NCI-H1092 (cell line): ENCODE data around the gene OR10G8.
"Not testable (repeated sequence)": the region's sequence is repeated elsewhere in the genome, so short reads cannot be mapped to it uniquely, and the experiment has no call there.

Experiments used
- DNase-seq: peaks from one replicate; lab custom pipeline; 2025; lab: John Stamatoyannopoulos, UW

OR10G8 gene, protein sequence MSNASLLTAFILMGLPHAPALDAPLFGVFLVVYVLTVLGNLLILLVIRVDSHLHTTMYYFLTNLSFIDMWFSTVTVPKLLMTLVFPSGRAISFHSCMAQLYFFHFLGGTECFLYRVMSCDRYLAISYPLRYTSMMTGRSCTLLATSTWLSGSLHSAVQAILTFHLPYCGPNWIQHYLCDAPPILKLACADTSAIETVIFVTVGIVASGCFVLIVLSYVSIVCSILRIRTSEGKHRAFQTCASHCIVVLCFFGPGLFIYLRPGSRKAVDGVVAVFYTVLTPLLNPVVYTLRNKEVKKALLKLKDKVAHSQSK

DNA sequence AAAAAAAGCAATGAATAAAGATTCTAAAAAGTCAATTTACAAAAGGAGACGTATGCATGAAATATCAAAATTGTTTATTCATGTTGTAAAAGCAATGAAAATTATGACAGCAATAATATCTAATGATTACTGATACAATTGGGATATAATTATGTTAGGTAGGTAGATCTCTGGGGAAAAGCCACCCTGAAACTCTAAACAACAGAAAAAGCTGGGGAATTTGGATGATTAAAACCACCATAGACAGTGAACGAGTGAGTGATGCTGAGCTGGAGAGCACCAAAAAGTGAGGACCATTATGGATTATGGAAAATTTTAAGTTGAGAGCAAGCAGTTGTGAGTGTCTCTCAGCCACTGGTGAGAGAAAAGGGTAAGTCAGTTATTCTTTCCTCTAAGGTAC lies at the start of gene OR10G8:
Gene OR10G8, plus strand, starts transcription at position 301 of the 400 bp plus-strand sequence. CDS start 2,825 bp downstream, outside the sequence.
- DNase-seq: no peak

DNA sequence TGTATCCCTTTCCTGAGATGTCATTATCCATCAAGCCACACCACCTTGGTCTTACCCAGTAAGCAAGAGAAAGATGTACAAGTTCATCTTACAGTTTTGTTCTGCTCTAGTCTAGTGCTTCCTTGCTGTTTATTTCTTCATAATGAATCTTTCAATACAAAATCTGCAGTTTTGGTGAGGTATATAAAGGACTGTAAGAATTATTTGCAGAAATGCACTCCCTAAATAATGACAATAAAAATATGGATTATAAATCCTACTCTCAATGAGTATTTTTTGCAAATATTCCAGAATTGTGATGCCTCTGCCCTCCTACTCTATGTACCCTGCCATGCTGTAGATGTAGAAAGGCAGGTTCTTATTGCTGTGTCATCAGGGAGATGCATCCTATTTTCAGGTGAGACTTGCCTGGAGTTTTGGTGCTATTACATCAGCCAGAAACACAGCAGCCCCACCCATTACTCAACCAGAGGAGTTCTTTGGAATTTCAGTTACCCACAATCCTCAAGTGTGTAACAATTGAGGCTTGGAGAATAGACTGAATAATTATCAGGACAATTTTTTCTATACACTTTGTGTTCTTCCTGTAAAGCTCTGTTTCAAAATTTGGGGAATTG lies 48.8 kb upstream of the OR10G8 start, which contains the start of gene OR10S1:
Gene OR10S1, minus strand, starts transcription at position 51 of the 617 bp plus-strand sequence. CDS start 117 bp downstream, outside the sequence.
- no peak for DNase-seq

DNA sequence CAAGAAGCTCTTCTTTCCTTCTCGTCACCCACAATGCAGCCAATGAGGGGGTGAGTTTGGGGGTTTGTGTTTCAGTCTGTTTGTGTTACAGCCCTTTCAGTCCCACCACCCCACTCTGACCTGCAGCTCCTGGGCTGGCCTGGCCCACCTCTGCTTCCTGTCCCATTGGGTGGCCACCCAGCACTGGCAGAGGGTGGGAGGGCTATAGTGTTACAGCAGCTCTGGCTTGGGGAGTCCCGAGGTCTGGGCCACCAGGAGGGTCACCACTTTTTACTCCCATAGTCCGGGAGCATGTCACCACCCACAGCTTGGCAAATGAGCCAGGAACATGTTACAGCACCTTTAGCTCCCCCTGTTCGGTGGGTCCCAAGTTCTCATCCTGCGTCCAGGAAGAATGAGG lies 47.3 kb upstream of the OR10G8 start:
- no peak for DNase-seq

DNA sequence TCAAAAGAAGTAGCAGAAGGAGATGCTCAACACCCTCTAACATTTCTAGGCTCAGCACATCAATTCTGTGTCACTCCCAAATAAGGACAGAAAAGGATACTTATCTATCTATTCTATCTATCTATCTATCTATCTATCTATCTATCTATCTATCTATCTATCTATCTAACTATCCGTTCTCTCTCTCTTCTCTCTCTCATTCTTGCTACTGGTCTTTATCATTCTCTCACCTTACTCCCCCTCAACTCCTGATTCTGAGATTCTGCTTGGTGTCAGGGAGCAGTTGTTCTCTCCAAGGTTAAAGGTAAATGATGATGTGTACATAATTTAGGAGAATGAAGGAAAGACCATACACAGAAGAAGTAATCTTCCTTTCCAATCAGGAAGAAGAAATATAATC lies 31.5 kb upstream of the OR10G8 start, which contains the start of gene OR10G6:
Gene OR10G6, minus strand, starts transcription at position 43 of the 400 bp plus-strand sequence. Its CDS starts 0 bp downstream, at position 43.
- DNase-seq: no peak

DNA sequence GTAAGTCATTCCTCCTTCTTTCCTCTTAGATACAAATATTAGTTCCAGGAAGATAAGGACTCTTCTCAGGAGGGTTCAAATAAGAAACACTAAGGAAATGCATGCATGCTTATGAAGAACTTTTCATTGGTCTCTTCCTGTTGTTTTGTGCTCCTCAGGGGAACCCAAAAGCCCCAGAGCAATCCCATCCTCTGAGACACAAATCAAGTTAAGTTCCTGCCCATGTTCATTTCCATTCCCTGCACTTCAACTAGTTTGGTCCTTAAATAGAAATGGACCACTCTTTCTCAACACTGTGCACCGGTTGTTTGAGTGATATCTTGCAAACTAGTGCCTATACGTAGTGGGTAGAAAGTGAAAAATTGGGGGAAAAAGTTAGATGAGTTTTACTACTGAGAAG lies 13.9 kb upstream of the OR10G8 start, which contains the start of gene OR10G4:
Gene OR10G4, plus strand, starts transcription at position 301 of the 400 bp plus-strand sequence. CDS start 2,578 bp downstream, outside the sequence.
- DNase-seq: no peak

DNA sequence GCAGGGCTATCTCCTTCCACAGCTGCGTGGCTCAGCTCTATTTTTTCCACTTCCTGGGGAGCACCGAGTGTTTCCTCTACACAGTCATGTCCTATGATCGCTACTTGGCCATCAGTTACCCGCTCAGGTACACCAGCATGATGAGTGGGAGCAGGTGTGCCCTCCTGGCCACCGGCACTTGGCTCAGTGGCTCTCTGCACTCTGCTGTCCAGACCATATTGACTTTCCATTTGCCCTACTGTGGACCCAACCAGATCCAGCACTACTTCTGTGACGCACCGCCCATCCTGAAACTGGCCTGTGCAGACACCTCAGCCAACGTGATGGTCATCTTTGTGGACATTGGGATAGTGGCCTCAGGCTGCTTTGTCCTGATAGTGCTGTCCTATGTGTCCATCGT lies 10.8 kb upstream of the OR10G8 start:
- not testable (repeated sequence) for DNase-seq

DNA sequence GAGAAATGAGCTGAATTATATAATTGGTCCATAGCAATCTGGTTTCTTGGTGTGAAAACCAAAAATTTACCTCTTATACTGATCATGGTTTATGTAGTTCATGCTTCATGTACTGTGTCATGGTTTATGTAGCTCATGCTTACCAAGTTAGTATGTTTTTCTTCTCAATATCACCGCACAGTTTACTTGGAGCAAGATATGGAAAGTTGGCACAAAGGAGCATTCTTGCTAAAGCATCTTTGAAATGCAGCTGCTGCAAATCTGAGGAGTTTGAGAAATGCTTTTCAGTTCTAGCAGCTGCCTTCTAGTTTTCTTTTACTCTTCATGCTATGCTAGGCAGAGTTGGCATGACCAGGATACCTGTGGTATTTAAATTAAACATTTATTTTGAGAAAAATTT lies 10.1 kb downstream of the OR10G8 start:
- no peak for DNase-seq

DNA sequence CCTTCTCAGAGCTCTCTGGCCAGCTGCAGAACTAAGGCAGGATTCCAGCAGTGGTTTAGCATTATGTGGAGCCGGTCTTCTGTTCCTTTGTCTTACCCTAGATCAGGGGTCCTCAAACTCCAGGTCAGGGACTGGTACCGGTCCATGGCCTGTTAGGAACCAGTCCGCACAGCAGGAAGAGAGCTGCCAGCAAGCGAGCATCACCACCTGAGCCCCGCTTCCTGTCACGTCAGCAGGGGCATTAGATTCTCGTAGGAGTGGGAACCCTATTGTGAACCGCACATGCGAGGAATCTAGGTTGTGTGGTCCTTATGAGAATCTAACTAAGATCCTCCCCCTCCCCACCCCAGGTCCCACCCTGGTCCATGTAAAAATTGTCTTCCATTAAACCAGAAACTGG lies 13.0 kb downstream of the OR10G8 start:
- DNase-seq: no peak

DNA sequence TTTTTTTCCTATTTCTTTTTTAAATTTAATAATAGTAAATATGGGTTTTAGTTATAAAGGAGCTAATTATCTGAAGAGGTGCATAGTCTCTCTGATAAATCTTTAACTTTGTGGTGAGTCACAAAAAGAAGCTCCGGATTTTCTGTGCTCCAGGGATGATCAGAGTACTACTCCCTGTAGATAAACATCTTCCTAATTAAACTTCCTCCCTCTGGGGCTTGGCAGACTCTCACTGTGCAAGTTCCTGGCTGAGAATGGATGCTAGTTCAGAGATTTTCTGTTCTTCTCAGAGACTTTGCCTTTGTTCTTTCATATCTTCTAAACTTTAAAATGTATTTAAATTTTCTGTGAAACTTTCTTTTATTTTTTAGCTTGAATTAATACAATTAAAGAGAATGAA lies 14.7 kb downstream of the OR10G8 start, which contains the start of gene OR10G7:
Gene OR10G7, minus strand, starts transcription at position 72 of the 400 bp plus-strand sequence. CDS start 2,324 bp downstream, outside the sequence.
- DNase-seq: no peak

DNA sequence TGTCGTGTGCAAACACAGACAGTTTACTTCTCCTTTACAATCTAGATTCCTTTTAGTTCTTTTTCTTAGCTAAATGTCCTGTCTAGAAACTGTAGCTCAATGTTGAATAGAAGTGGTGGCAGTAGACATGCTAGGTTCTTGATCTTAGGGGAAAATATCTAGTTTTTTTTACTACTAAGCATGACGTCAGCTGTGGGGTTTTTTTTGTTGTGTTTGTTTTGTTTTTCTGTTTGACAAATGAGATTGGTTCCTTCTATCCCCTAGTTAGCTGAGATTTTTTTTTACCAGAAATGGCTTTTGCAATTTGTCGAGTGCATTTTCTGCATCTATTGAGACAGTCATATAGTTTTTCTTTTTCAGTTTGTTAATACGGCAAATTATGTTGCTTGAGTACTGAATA lies 16.8 kb downstream of the OR10G8 start:
- DNase-seq: no peak

DNA sequence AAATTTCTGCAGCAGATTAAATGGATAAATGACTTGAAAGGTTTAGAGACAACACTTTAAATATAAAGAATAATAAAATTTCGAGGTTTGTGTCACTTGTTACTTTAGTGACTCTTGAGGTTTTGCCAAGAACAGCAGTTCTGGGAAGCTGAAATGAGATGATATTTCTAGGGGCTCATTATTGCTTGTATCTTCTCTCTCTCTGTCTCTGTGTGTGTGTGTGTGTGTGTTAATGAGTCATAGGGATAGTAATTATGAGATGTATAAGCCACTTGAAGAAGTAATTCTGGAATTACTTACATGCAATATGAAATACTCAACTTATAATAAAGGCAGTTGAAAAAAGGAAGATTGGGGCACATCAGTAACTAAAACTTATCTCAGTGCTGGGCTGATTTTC lies 24.1 kb downstream of the OR10G8 start:
- no peak for DNase-seq

DNA sequence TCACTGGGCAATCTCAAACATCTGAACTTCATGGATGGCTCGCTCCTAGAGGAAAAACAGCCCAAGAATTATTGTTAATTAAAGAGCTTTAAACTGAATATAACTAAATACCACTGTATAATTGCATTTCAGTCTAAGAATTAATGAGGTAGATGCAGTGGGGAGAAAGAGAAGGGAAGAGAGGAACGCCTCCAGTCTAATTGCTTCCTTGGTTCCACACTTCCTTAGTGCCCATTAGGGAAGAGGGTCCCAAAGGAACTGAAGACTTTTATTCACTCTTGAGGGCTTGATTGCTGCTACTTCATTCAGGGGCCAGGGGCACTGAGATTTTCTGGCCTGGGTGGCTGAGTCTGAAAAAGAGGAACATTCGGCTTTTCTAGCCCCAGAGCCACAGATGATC lies 26.4 kb downstream of the OR10G8 start:
- no peak for DNase-seq

DNA sequence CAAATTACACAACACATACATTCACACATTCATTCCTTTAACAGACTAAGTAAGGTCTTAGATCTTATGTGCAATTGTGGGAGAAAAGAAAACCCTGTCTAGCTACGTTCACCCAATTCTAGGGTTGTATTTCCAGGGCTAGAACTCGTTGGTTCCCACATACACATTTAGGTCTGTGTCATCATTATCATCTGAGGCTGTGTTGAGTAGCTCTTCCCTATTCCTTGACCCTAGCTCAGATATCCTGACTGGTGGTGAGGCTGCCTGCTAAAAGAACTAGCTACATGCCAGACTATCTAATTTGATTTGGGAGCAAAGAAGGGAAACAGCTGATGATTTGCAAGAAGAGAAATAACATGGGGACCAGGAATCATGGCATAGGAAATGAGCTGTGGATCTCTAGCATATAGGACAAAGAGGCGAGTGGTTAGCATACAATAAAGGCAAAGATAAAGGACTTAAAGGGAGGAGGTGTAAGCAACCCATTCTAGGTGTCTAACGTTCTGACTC lies 42.1 kb downstream of the OR10G8 start:
- no peak for DNase-seq

DNA sequence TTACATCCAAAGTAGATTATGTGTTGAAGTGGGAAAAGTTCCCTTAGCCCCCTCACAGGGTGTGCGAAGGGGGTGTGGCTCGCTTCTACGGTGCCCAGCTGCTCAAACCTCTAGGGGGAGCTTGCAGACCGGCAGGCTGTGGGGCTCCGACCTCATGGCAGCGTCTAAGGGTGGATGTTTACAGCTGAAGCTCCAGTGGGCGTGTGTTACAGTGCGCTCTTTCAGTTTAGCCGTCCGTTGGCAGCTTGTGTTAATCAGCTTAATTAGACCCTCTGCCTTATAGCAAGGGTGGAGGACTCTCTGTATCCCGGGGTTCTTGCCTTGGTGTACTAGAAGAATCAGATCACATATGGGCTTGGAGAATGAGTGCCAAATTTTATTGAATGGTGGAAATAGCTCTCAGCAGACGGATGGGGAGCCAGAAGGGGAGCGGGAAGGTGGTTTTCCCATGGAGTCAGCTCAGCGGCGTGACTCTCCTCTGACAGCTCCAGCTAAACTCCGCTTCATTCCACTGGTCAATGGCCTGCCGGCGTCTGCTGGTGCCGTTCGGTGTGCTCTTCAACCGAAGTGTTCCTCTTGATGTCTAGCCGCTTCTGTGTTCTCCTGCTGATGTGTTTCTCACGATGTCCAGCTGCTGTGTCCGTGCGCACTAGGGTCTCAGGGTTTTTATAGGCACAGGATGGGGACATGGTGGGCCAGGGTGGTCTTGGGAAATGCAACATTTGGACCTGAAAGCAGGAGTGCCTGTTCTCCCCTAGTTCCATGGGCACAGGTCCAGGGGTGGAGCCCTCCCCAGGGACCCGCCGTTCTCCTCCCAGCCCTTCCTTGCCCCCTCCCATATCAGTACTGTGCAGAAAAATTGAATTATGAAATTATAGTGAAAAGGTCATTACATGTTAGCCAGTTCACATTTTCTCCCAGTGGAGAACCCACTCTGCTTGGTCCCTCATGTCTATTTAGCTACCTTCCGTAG lies 43.1 kb downstream of the OR10G8 start:
- DNase-seq: peak; percentile 58

DNA sequence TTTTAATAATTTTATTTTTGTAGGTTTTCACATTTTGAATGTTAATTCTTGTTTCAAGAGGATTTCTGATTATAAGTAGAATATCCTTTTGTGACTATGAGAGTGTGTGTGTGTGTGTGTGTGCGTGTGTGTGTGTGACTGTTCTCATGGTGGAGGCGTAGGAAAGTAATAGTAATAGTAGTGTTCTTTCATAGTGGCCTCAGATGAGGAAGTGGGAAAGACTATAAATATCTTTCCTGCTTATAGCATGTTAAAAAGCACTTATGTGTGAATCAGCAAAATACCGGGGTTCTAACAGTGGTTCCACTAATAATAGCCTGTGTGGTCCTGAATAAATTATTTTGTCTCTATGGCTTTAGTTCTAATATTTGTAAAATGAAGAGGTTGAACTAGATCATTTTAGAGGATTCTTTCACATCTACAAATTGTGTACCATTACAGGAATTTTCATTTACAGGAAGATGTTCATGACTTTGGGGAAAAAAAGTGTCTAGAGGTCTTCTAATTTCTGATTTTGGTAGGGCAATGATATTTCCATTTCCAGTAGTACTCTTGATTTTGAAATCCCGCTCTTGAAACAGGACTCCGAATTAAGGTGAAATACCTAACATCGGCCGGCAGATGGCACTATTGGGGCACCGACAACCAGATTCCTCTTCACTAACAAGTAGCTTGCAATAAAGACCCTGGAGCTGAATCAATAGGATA lies 44.5 kb downstream of the OR10G8 start:
- DNase-seq: peak; percentile 53

DNA sequence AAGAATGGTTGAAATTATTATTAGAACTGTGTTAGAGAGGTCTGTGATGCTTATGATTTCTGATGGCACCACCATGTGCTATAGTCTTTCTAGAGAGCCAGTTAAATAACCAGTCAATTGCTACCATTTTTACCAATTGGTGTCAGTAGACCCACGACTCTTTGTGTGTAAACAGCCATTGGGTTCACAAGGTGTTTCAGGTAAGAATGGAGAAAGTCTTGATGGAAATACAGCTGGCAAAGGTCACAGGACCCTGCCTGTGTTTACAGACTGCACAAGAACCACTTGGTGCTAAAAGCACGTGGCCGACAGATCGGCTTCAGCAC lies 45.0 kb downstream of the OR10G8 start:
- no peak for DNase-seq

DNA sequence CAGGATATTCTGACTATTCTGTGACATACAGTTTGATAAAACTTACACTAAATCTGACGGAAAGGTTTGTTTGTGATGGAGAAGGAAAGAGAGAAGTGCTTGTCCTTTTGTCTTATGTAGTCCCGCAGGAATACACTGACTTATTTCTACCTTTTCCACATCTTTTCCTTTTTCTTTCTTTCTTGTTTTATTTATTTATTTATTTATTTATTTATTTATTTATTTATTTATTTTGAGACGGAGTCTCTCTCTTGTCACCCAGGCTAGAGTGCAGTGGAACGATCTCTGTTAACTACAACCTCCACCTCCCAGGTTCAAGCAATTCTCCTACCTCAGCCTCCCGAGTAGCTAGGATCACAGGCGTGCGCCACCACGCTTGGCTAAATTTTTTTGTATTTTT lies 45.5 kb downstream of the OR10G8 start:
- DNase-seq: no peak

DNA sequence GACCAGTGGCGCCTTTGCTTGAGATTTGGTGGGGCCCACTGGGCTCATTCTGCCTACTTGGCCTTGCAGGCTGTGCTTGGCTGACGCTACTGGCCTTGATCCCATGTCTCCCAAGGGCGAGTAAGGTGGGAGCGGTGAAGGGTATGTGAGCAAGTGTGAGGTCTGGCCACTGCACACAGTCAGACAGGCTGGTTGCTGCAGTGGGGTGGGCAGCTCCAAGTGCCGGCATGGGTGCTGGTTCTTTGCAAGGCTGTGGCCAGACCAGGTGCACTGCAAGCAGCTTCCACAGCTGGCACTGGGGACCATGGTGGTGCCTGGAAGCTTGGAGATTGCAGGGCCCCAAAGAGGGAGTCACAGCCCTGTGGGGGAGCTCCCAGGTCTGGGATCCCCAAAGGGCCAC lies 48.0 kb downstream of the OR10G8 start:
- no peak for DNase-seq

DNA sequence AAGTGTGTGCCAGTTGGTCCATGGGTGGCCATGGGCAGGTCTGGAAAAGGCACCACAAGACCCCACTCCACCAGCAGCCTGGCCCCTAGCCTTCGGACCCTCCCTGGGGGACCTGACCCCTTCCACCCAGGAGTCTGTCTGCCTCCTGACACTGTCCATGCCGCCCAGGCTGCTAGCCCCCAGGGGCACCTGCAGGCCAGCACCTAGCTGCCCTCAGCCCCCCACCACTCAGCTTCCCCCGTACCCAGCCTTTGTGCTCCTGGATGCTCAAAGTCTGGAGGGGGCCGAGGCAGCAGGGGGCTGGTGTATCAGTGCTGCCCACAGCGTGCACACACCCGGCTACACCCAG lies 48.9 kb downstream of the OR10G8 start:
- DNase-seq: no peak

DNA sequence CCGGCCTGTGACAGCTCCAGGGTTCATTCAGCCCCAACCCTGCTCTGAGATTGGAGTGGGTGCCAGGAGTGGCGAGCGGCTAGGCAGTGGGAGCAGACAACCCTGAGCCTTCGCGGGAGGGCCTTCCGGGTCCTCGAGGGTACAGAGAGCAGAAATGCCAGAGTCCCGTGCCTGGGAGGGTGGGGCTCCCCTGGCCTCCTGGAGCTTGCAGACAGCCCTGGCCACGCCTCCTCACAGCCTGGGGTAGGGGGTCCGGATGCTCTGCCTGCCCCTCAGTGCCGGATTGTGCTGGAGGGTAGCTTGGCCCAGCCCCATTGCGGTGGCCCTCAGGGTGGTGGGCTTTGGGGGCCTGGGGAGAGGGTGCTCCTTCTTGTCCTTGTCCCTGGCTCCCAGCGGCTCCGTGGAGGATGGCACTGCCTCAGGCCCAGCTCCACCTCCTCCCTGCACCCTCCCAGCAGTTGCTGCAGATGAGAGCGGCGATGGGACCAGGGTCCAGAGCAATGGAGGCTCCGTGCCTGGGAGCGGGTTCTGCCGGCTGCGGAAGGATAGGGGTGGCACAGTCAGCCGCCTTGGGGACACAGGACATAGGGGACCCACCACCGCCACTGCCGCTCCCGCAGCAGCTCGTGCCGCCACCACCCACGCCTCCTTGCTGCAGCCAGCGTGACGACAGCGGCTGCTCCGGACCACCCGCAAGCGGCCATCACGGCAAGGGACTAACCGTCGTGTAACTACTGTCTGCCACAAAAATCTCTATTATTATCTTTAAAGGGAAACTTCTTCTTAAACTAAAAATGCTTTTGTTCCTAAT lies 49.4 kb downstream of the OR10G8 start:
- DNase-seq: no peak

DNA sequence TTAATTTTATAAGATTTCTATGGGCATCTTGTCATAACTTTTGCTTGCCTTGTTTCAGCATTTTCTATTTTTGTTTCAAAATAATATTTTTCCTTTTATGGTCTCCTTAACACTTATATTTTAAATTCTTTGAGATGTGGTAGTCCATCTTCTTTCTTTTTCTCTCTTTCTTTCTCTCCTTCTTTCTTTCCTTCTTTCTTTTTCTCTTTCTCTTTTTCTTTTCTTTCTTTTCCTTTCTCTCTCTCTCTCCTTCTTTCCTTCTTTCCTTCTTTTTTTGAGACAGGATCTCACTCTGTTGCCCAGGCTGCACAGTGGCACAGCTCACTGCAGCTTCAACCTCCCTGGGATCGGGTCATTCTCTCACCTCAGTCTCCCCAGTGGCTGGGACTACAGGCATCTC lies 50.7 kb downstream of the OR10G8 start:
- DNase-seq: no peak
